Stimulated activated CD8-positive, alpha-beta memory T cell treated with anti-CD3 and anti-CD28 coated beads, Interleukin-15, amount 100 ng/mL, for 24 hours (primary cell): Measurements from ENCODE around the gene OR10A6.

Experiments used
- DNase-seq: peaks from one replicate; pipeline ENCODE4 v3.0.0-alpha.2; 2020; ENCODE audit warnings: low read depth

OR10A6 gene, protein sequence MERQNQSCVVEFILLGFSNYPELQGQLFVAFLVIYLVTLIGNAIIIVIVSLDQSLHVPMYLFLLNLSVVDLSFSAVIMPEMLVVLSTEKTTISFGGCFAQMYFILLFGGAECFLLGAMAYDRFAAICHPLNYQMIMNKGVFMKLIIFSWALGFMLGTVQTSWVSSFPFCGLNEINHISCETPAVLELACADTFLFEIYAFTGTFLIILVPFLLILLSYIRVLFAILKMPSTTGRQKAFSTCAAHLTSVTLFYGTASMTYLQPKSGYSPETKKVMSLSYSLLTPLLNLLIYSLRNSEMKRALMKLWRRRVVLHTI

DNA sequence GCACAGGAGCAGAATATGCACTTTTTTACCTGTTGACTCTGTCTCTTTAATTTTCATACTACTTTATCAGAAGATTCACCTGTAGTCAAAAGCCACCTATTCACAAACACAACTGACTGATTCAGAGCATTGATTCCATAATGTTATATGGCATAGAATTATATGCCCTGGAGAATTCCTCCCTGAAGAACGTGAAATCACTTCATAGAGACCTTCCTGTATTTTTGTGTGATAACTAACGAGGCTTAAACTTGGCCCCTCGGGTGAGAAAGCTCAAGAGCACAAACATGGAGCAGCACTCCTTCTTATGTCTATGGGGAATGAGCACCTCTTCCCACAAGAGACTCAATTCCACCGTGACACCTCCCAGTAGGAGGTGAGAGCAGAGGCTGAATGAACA is at the start of gene OR10A6:
Gene OR10A6, minus strand, starts transcription at position 101 of the 400 bp plus-strand sequence. CDS start 2,606 bp downstream, outside the sequence.
- DNase-seq = no peak

DNA sequence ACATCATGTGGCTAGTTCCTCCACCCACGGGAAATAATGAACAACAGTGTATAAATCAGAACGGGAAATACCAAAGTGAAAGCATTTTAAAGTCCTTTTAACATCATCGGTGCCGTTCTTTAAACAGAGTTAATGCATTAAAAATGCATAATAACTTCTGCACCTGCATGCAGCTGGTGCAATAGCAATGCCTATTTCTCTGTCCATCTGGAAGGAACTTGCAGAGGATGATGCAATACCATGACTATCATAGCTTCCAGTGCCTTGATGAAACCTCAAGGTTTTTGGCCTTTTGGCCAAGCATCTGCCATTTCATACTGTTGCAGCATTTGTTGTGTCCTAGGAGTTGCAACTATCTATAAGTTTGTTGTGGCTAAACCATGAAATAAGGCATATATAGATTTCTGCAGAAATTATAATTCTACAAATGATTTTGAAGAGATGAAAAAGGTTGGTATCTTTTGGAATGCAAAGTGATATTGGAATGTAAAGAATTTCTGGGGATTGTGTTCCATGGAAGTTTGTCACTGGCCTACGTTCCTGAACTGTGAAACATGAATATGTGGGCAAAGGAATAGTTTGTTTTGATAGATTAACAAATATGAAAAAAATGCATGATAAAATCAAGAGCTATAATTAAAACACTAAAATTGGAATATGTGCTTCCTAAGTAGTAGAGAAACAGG is 46.3 kb upstream of the OR10A6 start:
- no peak for DNase-seq

DNA sequence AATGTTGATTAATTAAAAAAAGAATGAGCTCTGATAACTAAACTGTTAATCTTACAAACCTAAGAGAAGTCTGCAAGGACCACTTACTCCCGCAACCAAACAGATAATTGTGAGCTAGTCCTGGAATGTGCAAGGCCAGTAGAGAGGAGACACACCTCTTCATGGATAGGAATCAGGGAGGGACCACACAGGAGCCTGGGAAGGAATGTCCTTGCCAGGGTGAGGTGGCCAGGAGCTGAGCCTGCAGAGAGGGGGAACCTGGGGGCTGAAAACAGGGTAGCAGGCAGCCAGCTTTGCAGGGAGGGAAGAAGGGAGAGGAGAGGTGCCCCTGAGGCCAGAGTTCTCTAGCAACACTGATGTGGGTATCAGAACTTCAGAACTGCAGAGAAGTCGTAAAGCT is 43.6 kb upstream of the OR10A6 start:
- DNase-seq = no peak

DNA sequence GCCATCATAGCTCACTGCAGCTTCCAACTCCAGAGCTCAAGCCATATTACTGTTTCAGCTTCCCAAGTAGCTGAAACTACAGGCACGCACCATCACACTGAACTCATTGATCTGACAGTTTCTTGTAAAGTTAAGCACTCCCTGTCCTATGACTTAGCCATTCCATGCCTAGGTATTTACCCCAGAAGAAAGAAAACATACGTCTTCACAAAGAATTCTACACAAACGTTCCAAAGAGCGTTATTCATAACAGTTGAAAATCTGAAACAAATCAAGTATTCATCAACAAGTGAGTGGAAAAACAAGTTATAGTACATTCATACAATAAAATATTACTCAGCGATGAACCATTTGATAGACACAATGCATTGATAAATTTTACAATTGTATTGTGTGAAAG is 41.9 kb upstream of the OR10A6 start:
- no peak for DNase-seq

DNA sequence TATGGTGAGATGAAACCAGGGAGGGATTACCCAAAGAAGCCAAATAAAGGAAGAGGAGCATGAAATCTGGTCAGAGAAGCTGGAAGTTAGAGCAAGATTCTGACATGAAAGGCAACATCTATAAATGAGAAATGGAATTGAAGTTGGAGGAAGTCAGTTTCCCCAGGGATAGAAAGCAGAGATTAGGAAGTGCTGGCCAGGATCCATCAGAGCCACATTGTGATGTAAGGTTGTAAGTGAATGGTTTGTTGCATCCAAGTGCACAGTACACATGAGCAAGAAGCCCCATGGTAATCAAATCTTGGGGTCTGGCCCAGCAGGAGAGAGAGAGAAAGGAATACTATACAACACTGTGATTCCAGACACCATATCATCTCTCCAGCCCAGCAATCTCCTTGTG is 40.8 kb upstream of the OR10A6 start:
- no peak for DNase-seq

DNA sequence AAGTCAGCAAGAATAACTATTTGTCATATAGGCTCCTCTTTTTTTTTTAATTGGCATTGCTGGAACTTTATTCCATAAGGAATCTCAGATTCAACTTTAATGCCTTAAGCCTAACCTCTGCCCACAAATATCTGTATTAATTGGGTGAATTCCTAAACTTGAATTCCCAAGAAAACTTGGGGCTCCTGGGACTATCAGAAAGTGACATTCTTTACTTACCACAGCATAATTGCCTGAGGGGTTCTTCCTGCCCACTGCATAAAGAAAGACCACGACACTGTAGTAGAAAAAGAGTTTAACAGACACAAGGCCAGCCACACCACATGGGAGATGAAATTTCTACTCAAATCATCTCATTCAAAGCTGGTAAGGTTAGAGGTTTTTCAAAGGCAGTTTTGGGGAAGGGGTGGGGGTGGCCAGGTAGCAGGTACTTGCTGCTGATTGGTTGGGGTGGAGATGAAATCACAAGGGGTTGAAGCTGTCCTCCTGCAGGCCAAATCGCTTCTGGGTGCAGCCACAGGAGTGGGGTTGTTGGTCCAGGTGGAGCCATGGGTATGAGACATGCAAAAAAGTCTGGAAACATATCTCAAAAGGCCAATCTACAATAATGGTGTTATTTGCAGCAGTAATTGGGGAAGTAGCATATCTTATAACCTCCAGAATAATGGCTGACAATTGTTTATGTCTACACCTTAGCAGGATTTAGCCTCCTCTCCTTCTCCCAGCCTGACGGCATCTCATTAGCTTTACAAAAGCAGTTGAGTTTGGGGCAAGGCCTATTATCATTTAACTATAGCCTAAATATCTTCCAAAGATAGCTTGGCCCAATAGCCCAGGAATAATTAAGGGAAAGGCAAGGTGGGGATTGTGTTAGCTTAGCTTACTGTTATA is 38.9 kb upstream of the OR10A6 start:
- no peak for DNase-seq

DNA sequence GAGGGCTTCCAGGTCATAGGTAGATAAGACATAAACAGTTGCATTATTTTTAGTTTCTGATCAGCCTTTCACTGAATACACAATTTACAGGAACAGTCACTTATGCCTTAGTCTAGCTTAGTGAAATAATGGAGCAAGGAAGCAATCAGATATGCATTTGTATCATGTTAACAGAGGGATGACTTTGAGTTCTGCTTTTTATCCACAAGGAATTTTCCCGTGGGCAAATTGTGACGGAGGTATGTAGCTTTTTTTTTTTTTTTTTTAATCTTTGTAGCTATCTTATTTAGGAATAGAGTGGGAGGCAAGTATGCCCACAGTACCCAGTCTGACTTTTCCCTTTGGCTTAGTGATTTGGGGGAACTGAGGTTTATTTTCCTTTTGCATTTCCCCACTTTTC is 37.6 kb upstream of the OR10A6 start:
- DNase-seq = no peak

DNA sequence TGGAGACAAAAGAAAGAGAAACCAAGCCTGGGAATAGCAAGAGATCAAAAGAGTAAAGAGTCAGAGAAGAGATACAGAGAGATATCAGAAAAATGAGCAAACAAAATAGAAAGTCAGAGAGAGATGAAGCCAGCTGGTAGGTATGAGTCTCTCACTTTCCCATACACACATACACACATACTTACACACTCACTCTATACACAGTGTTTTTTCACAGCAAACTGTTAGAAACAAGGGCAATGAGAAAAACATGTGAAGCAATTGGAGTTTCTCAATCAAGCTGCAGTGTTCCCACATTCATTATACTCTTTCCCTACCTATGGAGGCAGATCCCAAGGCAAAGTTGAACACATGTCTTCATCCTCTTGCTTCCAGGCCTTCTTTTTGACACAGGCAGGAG is 36.8 kb upstream of the OR10A6 start:
- DNase-seq = no peak

DNA sequence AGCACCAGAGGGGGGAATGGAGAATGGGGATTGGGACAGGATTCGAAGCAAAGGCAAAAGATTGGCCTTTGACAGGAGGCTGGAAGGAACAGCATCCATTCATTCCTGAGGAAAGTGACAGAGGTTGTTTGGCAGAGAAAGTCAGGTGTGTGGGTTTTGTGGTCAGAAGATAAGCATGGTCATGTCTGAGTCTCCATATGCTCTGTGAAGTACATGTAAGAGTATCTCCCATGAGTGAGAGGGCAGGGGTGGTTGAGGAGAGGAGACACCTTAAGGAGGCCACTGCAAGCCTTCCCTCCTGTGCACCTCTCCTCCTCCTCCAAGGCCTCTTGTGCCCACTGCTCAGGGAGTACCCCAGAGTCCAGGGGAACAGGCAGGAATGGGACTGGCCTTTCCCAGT is 36.0 kb upstream of the OR10A6 start:
- DNase-seq = no peak

DNA sequence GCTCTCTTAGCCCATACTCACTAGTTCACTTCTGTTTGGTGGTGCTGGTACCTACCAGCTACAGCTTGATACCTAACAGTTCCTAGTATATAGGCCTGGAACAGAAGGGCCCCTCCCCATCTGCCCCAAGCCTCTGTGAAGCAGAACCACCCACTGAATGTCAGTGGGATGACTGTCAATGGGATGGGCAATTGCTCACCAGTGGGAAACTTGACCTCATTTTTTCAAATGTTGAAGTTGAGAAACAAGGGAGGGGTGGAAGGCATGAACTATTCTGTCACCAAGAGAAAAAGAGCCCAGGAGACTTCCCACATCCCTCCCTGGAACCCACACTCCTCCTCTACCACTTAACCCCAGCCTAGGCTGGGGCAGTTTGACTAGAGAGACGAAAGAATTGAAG is 34.3 kb upstream of the OR10A6 start, which contains the start of gene NLRP10:
Gene NLRP10, minus strand, starts transcription at position 62 of the 400 bp plus-strand sequence. CDS start 1,952 bp downstream, outside the sequence.
- DNase-seq = no peak

DNA sequence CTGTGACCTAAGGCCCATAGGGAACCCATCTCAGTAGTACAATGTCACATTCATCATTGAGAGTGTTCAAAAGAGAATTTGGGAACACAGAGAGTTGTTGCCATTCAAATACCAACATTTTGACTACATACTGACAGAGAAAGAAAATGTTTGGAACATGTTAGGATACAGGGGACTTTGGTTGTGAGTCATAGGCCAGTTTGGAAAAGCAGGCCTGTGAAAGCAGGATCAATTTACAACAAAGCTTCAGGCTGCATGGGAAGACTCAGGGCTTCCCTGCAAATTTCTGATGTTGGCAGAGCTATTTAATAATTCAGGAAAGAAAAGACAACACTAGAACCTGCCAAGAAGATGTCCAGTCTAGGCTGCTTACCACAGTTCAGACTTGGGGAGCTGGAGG is 33.8 kb upstream of the OR10A6 start:
- DNase-seq = no peak

DNA sequence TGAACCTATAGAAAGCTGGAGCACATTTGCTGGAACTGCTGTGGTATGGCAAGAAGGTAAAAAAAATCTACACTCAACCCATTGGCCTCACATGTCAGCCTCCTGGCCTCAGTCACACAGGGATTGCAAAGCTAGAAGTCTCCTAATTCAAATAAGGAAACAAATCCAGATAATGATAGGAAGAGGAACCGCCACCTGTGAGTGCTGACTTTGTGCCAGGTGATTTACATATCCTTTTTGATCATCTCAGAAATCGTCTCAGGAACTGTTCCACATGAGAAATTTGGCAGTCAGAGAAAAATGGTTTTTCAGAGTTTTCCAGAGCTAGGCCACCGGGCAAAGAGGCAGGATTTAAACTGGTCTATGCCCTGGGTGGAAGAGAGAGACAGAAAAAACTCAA is 33.2 kb upstream of the OR10A6 start:
- no peak for DNase-seq

DNA sequence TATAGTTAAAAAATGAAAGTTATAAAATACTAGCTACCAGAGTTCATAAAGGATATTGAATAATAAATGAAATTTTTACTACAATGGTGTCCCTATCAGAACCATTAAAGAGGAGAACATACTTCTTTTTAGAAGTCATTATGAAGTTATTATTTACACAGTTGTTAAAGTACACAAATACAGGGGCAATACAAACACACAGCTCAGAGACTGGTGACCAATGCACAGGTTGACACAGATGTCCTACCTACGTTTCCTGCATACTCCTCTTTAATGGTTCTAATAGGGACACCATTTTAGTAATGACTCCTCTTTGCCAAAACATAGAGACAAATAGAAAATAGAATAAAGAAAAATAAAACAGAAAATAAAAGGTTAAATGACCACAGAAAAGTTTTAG is 24.1 kb upstream of the OR10A6 start:
- DNase-seq = no peak

DNA sequence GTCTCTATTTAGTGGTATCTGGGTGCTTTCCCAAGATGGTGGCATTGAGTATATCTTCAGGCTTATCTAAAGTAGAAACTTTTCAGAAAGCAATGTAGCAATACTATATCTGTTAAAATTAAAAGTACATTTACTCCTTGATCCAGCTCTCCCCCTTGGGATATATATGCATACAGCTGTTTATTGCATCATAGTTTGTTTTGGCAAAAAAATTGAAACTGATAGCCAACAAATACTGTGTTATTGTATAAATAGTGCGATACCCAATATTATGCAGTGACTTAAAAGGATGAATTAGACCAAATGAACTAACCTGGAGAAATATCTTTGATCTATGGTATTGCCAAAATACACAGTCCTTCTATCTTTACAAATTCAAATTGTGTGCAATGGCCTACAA is 18.9 kb upstream of the OR10A6 start:
- DNase-seq = no peak

DNA sequence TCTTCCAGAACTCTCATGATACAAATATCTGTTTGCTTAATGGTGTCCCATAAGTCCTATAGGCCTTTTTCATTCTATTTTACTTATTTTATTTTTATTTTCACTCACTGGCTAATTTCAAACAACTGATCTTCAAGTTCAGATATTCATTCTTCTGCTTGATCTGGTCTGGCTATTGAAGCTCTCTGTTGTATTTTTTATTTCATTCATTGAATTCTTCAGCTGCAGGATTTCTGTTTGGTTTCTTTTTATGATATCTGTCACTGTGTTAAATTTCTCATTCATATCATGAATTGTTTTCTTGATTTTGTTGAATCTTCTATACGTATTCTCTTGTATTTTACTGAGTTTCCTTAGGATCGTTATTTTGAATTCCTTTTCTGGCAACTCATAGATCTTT is 13.1 kb upstream of the OR10A6 start:
- DNase-seq = no peak

DNA sequence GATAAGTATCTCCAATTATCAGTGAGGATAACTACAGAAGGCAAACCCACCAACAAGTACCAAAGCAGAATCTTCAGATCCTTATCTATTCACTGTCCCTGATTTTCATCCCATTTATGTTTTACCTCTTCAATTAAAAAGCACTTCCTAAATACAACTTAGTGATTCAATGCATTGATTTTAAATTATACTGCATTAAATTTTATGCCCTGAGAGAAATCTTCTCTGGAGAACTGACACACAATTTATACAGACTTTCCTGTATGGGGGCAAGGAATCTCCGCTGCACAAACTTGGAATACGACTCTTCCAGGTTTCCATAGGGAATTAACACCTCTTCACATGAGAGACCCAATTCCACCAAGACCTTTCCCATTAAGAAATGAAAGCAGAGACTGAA is 10.5 kb upstream of the OR10A6 start, which contains the start of gene OR10A3:
Gene OR10A3, minus strand, starts transcription at position 101 of the 400 bp plus-strand sequence. CDS start 2,188 bp downstream, outside the sequence.
- no peak for DNase-seq

DNA sequence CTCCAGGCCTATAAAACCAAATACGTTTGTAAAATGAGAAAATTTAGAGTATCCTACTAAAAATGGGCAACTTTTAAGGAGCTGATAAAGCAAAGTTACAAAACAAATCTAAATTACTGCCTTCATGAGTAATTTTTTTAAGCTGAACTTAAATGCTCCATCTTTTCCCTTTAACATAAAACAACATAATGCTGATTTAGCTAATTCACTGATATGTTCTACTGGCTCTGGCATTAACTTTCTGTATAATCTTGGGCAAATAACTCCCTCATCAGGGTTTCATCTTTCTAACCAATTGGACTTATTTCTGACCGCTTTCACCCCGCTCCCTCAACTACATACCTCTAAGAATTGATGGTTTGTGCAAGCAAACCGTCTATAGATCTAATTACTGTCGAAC is 10.1 kb upstream of the OR10A6 start:
- no peak for DNase-seq

DNA sequence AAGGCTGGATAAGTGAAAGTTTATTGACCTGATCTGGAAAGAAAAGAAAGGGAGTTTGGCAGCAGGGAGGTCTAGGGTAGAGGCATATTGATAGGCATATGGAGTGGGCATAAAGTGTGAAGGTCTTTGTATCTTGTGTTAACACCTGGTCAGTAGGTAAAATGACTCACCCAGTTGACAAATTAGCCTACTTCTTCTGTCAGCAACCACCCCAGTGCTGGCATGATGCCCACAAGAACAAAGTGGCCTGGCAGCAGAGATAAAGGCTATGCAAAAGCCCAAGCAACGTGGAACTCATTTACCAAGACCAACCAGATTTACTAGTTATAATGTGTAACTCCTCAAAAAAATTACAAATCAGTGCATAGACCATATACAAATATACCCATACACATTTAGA is 5.5 kb upstream of the OR10A6 start:
- DNase-seq = no peak

DNA sequence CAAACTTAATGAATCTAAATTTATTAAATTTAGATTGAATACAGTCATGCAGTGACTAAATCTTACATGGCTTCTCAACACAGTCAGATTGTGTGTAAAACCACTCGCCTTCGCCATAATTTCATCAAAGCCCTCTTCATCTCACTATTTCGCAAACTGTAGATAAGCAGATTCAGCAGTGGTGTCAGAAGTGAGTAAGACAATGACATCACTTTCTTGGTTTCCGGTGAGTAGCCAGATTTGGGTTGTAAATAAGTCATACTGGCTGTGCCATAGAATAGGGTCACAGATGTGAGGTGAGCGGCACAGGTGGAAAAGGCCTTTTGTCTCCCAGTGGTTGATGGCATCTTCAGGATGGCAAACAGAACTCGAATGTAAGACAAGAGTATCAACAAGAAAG is 3.4 kb downstream of the OR10A6 start:
- DNase-seq = no peak

DNA sequence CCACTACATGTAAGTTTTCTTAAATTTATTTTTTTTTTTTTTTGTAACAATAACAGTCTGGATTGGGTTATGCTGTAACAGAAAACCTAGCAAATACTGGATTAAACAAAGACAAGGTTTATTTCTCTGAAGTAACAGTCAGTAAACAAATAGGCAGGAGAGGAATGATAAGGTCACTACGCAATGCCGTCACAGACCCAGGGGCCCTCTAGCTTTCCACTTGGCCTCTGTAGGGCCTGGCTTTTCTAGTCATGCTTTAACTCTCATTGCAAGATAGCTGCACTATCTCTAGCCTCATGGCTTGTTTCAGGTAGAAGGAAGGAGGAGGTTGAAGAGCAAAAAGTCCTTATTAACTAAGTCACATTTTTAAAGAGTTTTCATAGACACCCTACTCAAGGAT is 6.5 kb downstream of the OR10A6 start:
- DNase-seq = no peak

DNA sequence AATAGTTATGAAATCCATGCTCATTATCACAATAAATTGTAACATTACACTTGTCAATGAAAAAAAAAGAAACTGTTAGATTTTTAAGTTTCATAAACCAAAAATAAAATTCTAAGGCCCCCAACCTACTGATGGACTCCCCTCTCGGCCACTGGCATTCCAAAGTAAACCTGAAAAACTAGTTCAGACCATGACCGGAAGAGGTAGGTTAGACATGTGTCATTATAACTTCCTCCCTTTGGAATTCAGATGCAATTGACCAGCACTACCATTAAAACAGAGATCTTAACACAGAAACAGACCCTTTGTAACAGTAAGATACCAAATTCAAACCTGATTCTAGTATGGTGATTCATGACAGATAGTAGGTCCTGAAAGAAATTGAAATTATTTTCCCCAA is 12.9 kb downstream of the OR10A6 start:
- no peak for DNase-seq

DNA sequence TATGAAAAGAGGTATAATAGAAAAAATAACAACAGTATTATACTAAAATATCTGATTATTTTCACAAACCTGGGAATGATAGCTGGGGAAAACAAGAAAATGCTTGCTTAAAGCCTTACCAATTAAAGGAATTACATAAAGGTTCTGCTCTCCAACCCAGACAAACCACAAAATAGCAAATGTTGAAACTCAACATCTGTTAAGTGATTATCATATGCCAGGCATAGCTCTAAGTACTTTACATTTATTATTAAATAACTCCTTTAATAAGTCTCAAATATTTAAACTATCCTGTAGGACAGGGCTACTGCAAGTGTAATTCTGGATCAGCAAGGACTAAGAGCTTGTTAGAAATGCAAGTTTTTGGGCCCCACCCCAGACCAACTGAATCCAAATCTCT is 20.1 kb downstream of the OR10A6 start:
- no peak for DNase-seq
